Brain microvascular endothelial cell (primary cell): ENCODE data around the gene CCNC.

Experiments
- DNase-seq: peaks from one replicate; pipeline ENCODE4 v3.0.0-alpha.2; 2020
- H3K27ac ChIP-seq: fragments of 250-450 bp; sonication (Bioruptor Pico); 2 replicates; pipeline ENCODE4 v1.5.1; 2020; ENCODE audit warnings: mild to moderate bottlenecking, moderate library complexity
- H3K27me3 ChIP-seq: fragments of 250-450 bp; sonication (Bioruptor Pico); replicated peaks from 2 replicates; pipeline ENCODE4 v1.5.1; 2020; ENCODE audit warnings: mild to moderate bottlenecking
- H3K36me3 ChIP-seq: fragments of 250-450 bp; sonication (Bioruptor Pico); replicated peaks from 2 replicates; pipeline ENCODE4 v1.5.1; 2020; ENCODE audit warnings: mild to moderate bottlenecking
- H3K4me3 ChIP-seq: 2 replicates; pipeline ENCODE4 v1.5.1; 2011; ENCODE audit warnings: low read depth, mild to moderate bottlenecking, control low read depth, low read length, moderate library complexity
- CTCF ChIP-seq: IDR thresholded peaks from 2 replicates; pipeline ENCODE4 v1.5.1; 2011; ENCODE audit warnings: low read depth, mild to moderate bottlenecking, moderate library complexity, low read length, control low read depth, inconsistent platforms; ENCODE audit errors: missing control alignments
- in situ Hi-C: cut with HindIII; loops from 2 replicates; pipeline ENCODE4 v1.10.0; 2017; ENCODE audit warnings: low sequenced_read_pairs, low pct_ligation_motif_present

Gene CCNC

GRCh38 chr6:99520855-99521632 is 47.4 kb downstream of the CCNC start:
- Histone ChIP-seq H3K4me3 (peak overlapping the region; percentile 97), H3K36me3 (no peaks in the 10 kb centered on the region), H3K27ac (peak overlapping the region; percentile 68), H3K27me3 (no peaks in the 10 kb centered on the region)
- DNase-seq = peak; percentile 78
- peak; percentile 85 for TF ChIP-seq CTCF
- in situ Hi-C loops = no loop called here

GRCh38 chr6:99519446-99519845 is 49.0 kb downstream of the CCNC start:
- Histone ChIP-seq H3K36me3 (no peaks in the 10 kb centered on the region), H3K27me3 (no peaks in the 10 kb centered on the region), H3K4me3 (no peak overlapping the region), H3K27ac (no peak overlapping the region)
- DNase-seq = no peak
- TF ChIP-seq CTCF = no peak
- in situ Hi-C loops = no loop called here

- peak overlapping the region; percentile 84 for H3K4me3 ChIP-seq
- in situ Hi-C loops = no loop called here
- no peak for TF ChIP-seq CTCF
- H3K36me3 ChIP-seq = no peaks in the 10 kb centered on the region
- DNase-seq = peak; percentile 15
- no peak overlapping the region for H3K27ac ChIP-seq
- no peaks in the 10 kb centered on the region for H3K27me3 ChIP-seq
These were observed 54.4 kb downstream of the CCNC start for GRCh38 chr6:99514089-99514488.

- no peaks in the 10 kb centered on the region for H3K36me3 ChIP-seq
- no peaks in the 10 kb centered on the region for H3K27me3 ChIP-seq
- no peak overlapping the region for H3K27ac ChIP-seq
- no peak overlapping the region for H3K4me3 ChIP-seq
- in situ Hi-C loops = no loop called here
- DNase-seq = no peak
- TF ChIP-seq CTCF = no peak
These were observed 56.4 kb downstream of the CCNC start for GRCh38 chr6:99512033-99512432.

- no peak for TF ChIP-seq CTCF
- H3K27me3 ChIP-seq = no peaks in the 10 kb centered on the region
- no peak overlapping the region for H3K27ac ChIP-seq
- DNase-seq = no peak
- in situ Hi-C loops = no loop called here
- peaks cover 12% of the 10 kb centered on the region for H3K36me3 ChIP-seq
- no peak overlapping the region for H3K4me3 ChIP-seq
These were observed 60.8 kb downstream of the CCNC start for GRCh38 chr6:99507648-99508047.

GRCh38 chr6:99501762-99502161 is 66.7 kb downstream of the CCNC start:
- peaks cover 23% of the 10 kb centered on the region for H3K36me3 ChIP-seq
- no peak overlapping the region for H3K27ac ChIP-seq
- H3K27me3 ChIP-seq = no peaks in the 10 kb centered on the region
- TF ChIP-seq CTCF = no peak
- DNase-seq = peak; percentile 34
- no peak overlapping the region for H3K4me3 ChIP-seq
- in situ Hi-C loops = no loop called here
